ENCODE results near the gene FEZF2. TPM values are rescaled to one million over a fixed set of nuclear protein-coding genes. Genes with fewer than 3 reads are reported as not detected.

The FEZF2 gene
- total RNA-seq, 6 experiments from 2014 or later = not detected

DNA sequence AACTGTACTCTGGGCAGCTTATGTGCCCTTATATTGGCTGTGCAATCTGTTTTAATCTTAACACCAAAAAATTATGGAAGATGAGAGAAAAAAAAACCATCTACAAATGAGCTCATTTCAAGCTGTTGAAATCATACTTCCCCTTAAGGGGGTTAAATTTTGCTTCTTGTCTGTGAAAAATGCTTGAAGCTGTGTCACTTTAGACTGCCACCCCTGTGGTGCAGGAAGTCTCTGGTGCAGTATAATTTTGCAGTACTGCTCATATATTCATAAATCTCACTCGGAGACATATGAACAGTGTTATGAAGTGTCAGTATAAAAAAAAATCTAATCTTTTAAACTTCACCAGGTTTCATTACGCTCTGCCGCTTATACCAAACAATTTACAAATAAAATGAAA lies 30.4 kb upstream of the FEZF2 start:
- H3K27me3 Mint-ChIP-seq (ENCODE audit: insufficient read depth) = peaks cover 11% of the 10 kb centered on the region
- H3K4me1 Mint-ChIP-seq (ENCODE audit: low read depth) = no peaks in the 10 kb centered on the region
- no peak overlapping the region for H3K27ac Mint-ChIP-seq
- H3K36me3 Mint-ChIP-seq (ENCODE audit: low read depth) = no peaks in the 10 kb centered on the region
- DNase-seq = no peak
- H3K4me3 Mint-ChIP-seq = no peak overlapping the region
- TF ChIP-seq, protein P1, sequence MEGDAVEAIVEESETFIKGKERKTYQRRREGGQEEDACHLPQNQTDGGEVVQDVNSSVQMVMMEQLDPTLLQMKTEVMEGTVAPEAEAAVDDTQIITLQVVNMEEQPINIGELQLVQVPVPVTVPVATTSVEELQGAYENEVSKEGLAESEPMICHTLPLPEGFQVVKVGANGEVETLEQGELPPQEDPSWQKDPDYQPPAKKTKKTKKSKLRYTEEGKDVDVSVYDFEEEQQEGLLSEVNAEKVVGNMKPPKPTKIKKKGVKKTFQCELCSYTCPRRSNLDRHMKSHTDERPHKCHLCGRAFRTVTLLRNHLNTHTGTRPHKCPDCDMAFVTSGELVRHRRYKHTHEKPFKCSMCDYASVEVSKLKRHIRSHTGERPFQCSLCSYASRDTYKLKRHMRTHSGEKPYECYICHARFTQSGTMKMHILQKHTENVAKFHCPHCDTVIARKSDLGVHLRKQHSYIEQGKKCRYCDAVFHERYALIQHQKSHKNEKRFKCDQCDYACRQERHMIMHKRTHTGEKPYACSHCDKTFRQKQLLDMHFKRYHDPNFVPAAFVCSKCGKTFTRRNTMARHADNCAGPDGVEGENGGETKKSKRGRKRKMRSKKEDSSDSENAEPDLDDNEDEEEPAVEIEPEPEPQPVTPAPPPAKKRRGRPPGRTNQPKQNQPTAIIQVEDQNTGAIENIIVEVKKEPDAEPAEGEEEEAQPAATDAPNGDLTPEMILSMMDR (IDR thresholded peaks at IDR 0.05) = no peak
- no peaks in the 10 kb centered on the region for H3K9me3 Mint-ChIP-seq

DNA sequence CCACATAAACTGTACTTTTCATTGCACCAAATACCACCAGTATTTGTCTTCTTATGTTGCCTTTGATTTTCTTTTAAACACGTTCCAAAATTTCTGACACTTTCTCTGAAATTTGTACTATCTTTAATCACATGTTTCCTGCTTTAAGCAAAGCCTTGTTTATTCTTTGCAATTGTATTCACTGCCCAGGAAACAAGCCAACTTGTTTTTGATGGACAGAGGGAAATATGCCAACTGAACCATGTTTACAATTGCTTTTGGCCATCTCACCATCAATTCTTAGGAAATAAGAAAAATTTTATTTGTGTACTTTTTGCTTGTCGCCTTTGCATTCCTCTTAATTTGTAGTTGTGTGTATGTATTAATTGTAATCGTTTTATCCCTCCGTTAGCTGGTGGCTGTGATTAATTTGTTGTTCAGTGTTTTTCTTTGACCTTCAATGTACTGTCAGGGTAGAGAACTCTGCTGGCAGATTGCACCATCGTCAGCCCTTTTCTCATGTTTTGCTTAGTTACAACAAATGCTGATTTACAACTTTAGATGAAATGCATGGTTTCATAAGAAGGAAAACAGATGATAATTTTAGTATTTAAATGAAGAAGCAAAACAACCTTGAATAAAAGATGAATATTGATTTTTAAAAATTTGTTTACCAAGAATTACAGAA lies 19.4 kb upstream of the FEZF2 start:
- Mint-ChIP-seq H3K27ac (no peak overlapping the region), H3K4me1 (ENCODE audit: low read depth) (no peaks in the 10 kb centered on the region), H3K9me3 (no peaks in the 10 kb centered on the region), H3K27me3 (ENCODE audit: insufficient read depth) (peaks cover 2% of the 10 kb centered on the region; the same call in 1 of the 2 replicates), H3K4me3 (no peak overlapping the region), H3K36me3 (ENCODE audit: low read depth) (no peaks in the 10 kb centered on the region)
- TF ChIP-seq, protein P1 (IDR thresholded peaks at IDR 0.05) = no peak
- no peak for DNase-seq

DNA sequence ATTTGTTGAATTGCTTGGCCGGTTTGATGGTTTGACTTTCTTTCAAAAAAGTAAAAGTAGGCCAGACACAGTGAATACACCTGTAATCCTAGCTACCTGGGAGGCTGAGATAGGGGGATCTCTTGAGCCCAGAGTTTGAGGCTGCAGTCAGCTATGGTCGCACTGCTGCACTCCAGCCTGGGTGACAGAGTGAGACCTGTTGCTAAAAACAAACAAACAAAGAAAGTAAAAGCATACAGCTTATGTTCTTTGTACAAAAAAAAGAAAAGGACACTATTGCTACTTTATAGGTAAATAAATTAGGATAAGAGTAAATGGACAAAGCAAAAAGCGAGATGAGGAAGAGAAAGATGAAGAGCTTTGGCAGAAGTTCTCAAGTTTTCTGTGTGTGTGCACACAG lies 13.9 kb upstream of the FEZF2 start:
- no peaks in the 10 kb centered on the region for H3K4me1 Mint-ChIP-seq (ENCODE audit: low read depth)
- H3K27me3 Mint-ChIP-seq (ENCODE audit: insufficient read depth) = peaks cover 9% of the 10 kb centered on the region
- no peaks in the 10 kb centered on the region for H3K9me3 Mint-ChIP-seq
- no peak for DNase-seq
- no peak overlapping the region for H3K4me3 Mint-ChIP-seq
- no peaks in the 10 kb centered on the region for H3K36me3 Mint-ChIP-seq (ENCODE audit: low read depth)
- TF ChIP-seq, protein P1 (IDR thresholded peaks at IDR 0.05) = no peak
- no peak overlapping the region for H3K27ac Mint-ChIP-seq

DNA sequence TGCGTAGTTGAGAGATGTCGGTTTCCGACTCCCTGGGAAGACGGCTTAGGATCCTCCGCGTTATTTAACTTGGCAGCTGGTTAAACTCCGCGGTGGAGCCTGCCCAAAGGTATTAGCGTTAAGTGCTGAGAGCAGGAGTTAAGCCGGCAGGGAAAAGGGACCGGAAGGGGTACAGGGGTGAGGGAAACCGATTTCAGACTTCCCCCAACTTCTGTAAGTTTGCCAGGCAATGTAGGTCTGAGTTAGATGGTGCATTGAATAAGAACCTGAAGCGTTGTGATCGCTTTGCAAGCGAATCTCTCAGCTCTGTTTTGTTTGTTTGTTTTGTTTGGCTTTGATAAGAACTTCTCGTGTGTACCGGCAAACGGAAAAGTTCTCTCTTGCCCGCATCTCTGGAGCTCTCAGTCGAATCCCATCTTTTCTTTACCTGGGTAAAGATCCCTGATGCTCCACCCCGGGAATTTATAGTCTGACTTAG lies 6.0 kb upstream of the FEZF2 start:
- TF ChIP-seq, protein P1 (IDR thresholded peaks at IDR 0.05) = no peak
- Mint-ChIP-seq H3K36me3 (ENCODE audit: low read depth) (no peaks in the 10 kb centered on the region), H3K27me3 (ENCODE audit: insufficient read depth) (peaks cover 43% of the 10 kb centered on the region), H3K4me3 (no peak overlapping the region), H3K4me1 (ENCODE audit: low read depth) (peaks cover 5% of the 10 kb centered on the region), H3K27ac (no peak overlapping the region), H3K9me3 (no peaks in the 10 kb centered on the region)
- DNase-seq = no peak

DNA sequence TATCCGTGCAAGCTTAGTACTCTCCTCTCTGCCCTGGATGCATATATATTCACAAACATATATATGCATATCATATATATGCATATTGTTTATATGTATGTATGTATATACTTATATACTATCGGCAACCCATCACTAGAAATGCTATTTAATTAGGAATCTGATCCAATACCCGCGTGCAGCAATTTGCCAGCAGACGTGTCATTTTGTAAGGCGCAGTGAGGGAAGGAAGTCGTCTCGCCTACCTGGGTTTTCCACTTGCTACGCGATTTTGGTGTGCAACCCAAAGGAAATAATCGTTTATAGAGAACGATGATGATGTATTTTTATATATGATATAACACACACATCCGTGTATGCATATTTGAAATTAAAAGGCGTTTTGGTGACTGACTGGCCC lies 5.6 kb upstream of the FEZF2 start:
- TF ChIP-seq, protein P1 (IDR thresholded peaks at IDR 0.05) = no peak
- peaks cover 9% of the 10 kb centered on the region for H3K4me1 Mint-ChIP-seq (ENCODE audit: low read depth)
- H3K27me3 Mint-ChIP-seq (ENCODE audit: insufficient read depth) = peaks cover 47% of the 10 kb centered on the region
- H3K9me3 Mint-ChIP-seq = no peaks in the 10 kb centered on the region
- no peak for DNase-seq
- no peak overlapping the region for H3K27ac Mint-ChIP-seq
- H3K36me3 Mint-ChIP-seq (ENCODE audit: low read depth) = no peaks in the 10 kb centered on the region
- no peak overlapping the region for H3K4me3 Mint-ChIP-seq

All from HFFc6 (cell line).